BE2C (cell line): ENCODE data around the gene CENPP.
"Not testable (repeated sequence)": the region's sequence is repeated elsewhere in the genome, so short reads cannot be mapped to it uniquely, and the experiment has no call there.

Experiments used
- DNase-seq: peaks from one replicate; pipeline ENCODE4 v3.0.0-alpha.2; 2020
- H3K27me3 ChIP-seq: fragments of 250-450 bp; sonication (Bioruptor Pico); 2 replicates; pipeline ENCODE4 v1.5.1; 2020; ENCODE audit warnings: mild to moderate bottlenecking
- H3K36me3 ChIP-seq: fragments of 250-450 bp; sonication (Bioruptor Pico); 2 replicates; pipeline ENCODE4 v1.5.1; 2020; ENCODE audit warnings: mild to moderate bottlenecking
- H3K4me1 ChIP-seq: fragments of 250-450 bp; sonication (Bioruptor Pico); 2 replicates; pipeline ENCODE4 v1.5.1; 2020
- H3K4me3 ChIP-seq: 2 replicates; pipeline ENCODE4 v1.5.1; 2011; ENCODE audit warnings: low read depth, low read length
- H3K9me3 ChIP-seq: fragments of 250-450 bp; sonication (Bioruptor Pico); 2 replicates; pipeline ENCODE4 v1.5.1; 2020
- CTCF ChIP-seq: IDR thresholded peaks from 2 replicates; pipeline ENCODE4 v1.5.1; 2012; ENCODE audit warnings: mild to moderate bottlenecking, low read depth, low read length

Gene CENPP

GRCh38 chr9:92576175-92576574 is 250.4 kb downstream of the CENPP start:
- no peak for TF ChIP-seq CTCF
- Histone ChIP-seq H3K9me3 (no peaks in the 10 kb centered on the region), H3K36me3 (no peaks in the 10 kb centered on the region), H3K4me1 (no peaks in the 10 kb centered on the region), H3K27me3 (no peaks in the 10 kb centered on the region), H3K4me3 (no peak overlapping the region)
- DNase-seq, result no peak

GRCh38 chr9:92589923-92590322 is 264.2 kb downstream of the CENPP start:
- TF ChIP-seq CTCF, result no peak
- H3K4me3 ChIP-seq, result no peak overlapping the region
- DNase-seq, result no peak
- H3K4me1 ChIP-seq, result no peaks in the 10 kb centered on the region
- no peaks in the 10 kb centered on the region for H3K36me3 ChIP-seq
- no peaks in the 10 kb centered on the region for H3K27me3 ChIP-seq
- H3K9me3 ChIP-seq, result no peaks in the 10 kb centered on the region

GRCh38 chr9:92590377-92590776 is 264.6 kb downstream of the CENPP start:
- no peak for DNase-seq

DNA sequence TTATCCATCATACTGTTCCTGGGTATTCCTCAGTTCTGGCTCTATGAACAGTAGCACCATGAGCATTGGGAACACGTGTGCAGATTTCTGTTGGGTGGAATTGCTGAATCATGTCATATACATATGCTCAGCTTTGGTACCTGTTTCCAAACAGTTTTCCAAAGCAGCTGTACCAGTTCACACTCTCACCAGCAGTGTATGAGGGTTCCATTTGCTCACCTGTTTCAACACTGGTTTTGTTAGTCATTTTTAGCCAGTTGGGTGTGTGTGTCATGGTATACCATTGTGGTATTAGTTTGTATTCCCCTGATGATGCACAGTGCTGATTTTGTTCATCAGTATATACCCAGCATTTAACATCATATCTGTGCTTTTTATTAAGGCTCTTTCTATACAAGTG is 266.8 kb downstream of the CENPP start:
- Histone ChIP-seq H3K4me1 (no peaks in the 10 kb centered on the region; the same call in 1 of the 2 replicates), H3K27me3 (no peaks in the 10 kb centered on the region), H3K9me3 (no peaks in the 10 kb centered on the region), H3K36me3 (no peaks in the 10 kb centered on the region), H3K4me3 (no peak overlapping the region)
- no peak for TF ChIP-seq CTCF
- DNase-seq, result no peak

More at GRCh38 chr9:92590377-92590776, 264.6 kb downstream of the CENPP start:
- no peak for TF ChIP-seq CTCF
- no peak overlapping the region for H3K4me3 ChIP-seq
- H3K36me3 ChIP-seq, result no peaks in the 10 kb centered on the region
- no peaks in the 10 kb centered on the region for H3K9me3 ChIP-seq
- H3K4me1 ChIP-seq, result no peaks in the 10 kb centered on the region
- no peaks in the 10 kb centered on the region for H3K27me3 ChIP-seq

DNA sequence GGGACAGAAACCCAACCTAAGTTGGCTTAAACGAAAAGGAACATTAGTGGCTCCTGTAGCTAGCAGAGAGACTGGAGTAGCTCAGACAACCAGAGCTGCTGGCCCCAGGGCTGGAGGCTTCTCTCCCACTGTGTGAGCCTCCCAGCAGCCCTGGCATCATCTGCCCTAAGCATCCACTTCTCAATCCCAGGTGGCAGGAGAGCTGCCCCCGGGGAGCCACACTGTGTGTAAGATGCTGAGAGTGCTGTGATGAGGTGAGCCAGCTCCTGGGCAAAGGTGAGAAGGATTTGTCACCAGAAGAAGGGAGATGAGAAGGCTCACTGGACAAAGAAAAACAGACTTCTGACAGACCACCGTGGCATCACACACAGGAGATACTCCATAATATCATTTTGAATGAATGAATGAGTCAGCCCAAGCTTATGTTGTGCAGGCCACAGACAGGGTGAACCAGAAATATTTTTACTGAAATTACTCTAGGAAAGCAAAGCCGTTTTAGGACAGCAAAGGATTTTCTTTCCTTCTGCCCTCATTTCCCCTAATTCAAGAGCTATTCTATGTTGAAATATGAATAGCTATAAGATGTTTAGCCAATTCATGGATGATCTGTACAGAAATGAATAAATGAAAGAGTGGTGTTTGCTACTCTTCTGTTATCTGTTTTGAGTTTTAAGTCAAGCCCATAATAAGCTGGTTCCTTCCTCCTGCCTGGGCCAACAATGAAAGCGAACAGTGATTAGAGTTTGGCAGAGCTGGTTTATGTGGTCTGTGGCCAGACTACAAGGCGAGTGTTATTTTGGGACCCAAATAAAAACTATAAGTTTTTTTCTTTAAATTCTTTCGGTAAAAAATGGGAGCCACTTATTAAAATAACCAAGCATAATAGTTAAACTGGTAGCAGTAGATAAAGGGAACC is 267.5 kb downstream of the CENPP start:
- no peaks in the 10 kb centered on the region for H3K9me3 ChIP-seq
- H3K27me3 ChIP-seq, result no peaks in the 10 kb centered on the region
- no peak for DNase-seq
- no peak for TF ChIP-seq CTCF
- H3K4me3 ChIP-seq, result no peak overlapping the region
- no peaks in the 10 kb centered on the region for H3K36me3 ChIP-seq
- no peaks in the 10 kb centered on the region; the same call in 1 of the 2 replicates for H3K4me1 ChIP-seq

DNA sequence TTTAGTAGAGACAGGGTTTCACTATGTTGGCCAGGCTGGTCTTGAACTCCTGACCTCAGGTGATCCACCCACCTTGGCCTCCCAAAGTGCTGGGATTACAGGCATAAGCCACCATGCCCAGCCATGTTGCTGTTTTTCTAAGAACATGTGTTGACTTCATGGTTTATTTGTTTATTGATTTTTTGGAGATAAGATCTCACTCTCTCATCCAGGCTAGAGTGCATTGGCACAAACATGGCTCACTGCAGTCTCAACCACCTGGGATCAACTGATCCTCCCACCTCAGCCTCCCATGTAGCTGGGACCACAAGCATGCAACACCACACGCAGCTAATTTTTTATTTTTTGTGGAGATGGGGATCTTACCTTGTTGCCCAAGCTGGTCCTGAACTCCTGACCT is 269.3 kb downstream of the CENPP start:
- H3K36me3 ChIP-seq, H3K4me1 ChIP-seq, H3K9me3 ChIP-seq, H3K4me3 ChIP-seq, DNase-seq, H3K27me3 ChIP-seq: not testable (repeated sequence)
